ENCODE results near the gene RER1.

Gene RER1

GRCh38 chr1:2382621-2383361 is 8.8 kb upstream of the RER1 start:
- Histone ChIP-seq H4K20me1 (ENCODE audit: insufficient read depth, low read length) (peaks cover 15% of the 10 kb centered on the region), H3K27ac (ENCODE audit: low read length) (no peak overlapping the region), H3K36me3 (ENCODE audit: insufficient read depth, low read length) (peaks cover 11% of the 10 kb centered on the region), H3K27me3 (ENCODE audit: insufficient read depth, low read length, poor library complexity) (no peaks in the 10 kb centered on the region), H2AFZ (ENCODE audit: low read depth, low read length) (no peak overlapping the region), H3K9me3 (ENCODE audit: insufficient read depth, low read length, severe bottlenecking) (no peaks in the 10 kb centered on the region), H3K4me1 (ENCODE audit: insufficient read depth, low read length) (no peaks in the 10 kb centered on the region; the same call in 1 of the 2 replicates), H3K4me2 (ENCODE audit: insufficient read depth, low read length) (no peak overlapping the region), H3K4me3 (ENCODE audit: low read depth in 1 of 2, low read length in 2 of 2) (no peak overlapping the region), H3K9ac (ENCODE audit: low read depth, low read length) (no peak overlapping the region), H3K79me2 (ENCODE audit: insufficient read depth, low read length) (no peaks in the 10 kb centered on the region)
- peak; percentile 32 for DNase-seq
- TF ChIP-seq CTCF (IDR thresholded peaks at IDR 0.05; ENCODE audit: borderline replicate concordance, extremely low read depth, low read length, poor library complexity, severe bottlenecking) (peak; percentile 71), EZH2 (IDR thresholded peaks at IDR 0.05; ENCODE audit: borderline replicate concordance, low read depth, low read length, severe bottlenecking) (no peak)
- no peak for ATAC-seq (ENCODE audit: insufficient read depth, low read depth)

- peaks cover 15% of the 10 kb centered on the region for H4K20me1 ChIP-seq (ENCODE audit: insufficient read depth, low read length)
- no peak overlapping the region for H3K4me2 ChIP-seq (ENCODE audit: insufficient read depth, low read length)
- no peaks in the 10 kb centered on the region for H3K9me3 ChIP-seq (ENCODE audit: insufficient read depth, low read length, severe bottlenecking)
- TF ChIP-seq EZH2 (IDR thresholded peaks at IDR 0.05; ENCODE audit: borderline replicate concordance, low read depth, low read length, severe bottlenecking), result no peak
- no peak for TF ChIP-seq CTCF (IDR thresholded peaks at IDR 0.05; ENCODE audit: borderline replicate concordance, extremely low read depth, low read length, poor library complexity, severe bottlenecking)
- no peaks in the 10 kb centered on the region for H3K79me2 ChIP-seq (ENCODE audit: insufficient read depth, low read length)
- no peak overlapping the region for H3K4me3 ChIP-seq (ENCODE audit: low read depth in 1 of 2, low read length in 2 of 2)
- no peak overlapping the region for H3K9ac ChIP-seq (ENCODE audit: low read depth, low read length)
- H2AFZ ChIP-seq (ENCODE audit: low read depth, low read length), result no peak overlapping the region
- H3K4me1 ChIP-seq (ENCODE audit: insufficient read depth, low read length), result no peaks in the 10 kb centered on the region; the same call in 1 of the 2 replicates
- DNase-seq (no peak), ATAC-seq (ENCODE audit: insufficient read depth, low read depth) (no peak)
- peaks cover 15% of the 10 kb centered on the region for H3K36me3 ChIP-seq (ENCODE audit: insufficient read depth, low read length)
- no peaks in the 10 kb centered on the region for H3K27me3 ChIP-seq (ENCODE audit: insufficient read depth, low read length, poor library complexity)
- no peak overlapping the region for H3K27ac ChIP-seq (ENCODE audit: low read length)
Observed at GRCh38 chr1:2383576-2383975, 8.1 kb upstream of the RER1 start.

- Histone ChIP-seq H3K4me2 (ENCODE audit: insufficient read depth, low read length) (no peak overlapping the region), H3K4me1 (ENCODE audit: insufficient read depth, low read length) (no peaks in the 10 kb centered on the region; the same call in 1 of the 2 replicates), H3K27me3 (ENCODE audit: insufficient read depth, low read length, poor library complexity) (no peaks in the 10 kb centered on the region), H3K4me3 (ENCODE audit: low read depth in 1 of 2, low read length in 2 of 2) (no peak overlapping the region), H2AFZ (ENCODE audit: low read depth, low read length) (no peak overlapping the region), H3K9ac (ENCODE audit: low read depth, low read length) (no peak overlapping the region), H3K79me2 (ENCODE audit: insufficient read depth, low read length) (no peaks in the 10 kb centered on the region), H3K36me3 (ENCODE audit: insufficient read depth, low read length) (peaks cover 19% of the 10 kb centered on the region), H4K20me1 (ENCODE audit: insufficient read depth, low read length) (peaks cover 15% of the 10 kb centered on the region), H3K9me3 (ENCODE audit: insufficient read depth, low read length, severe bottlenecking) (no peaks in the 10 kb centered on the region), H3K27ac (ENCODE audit: low read length) (no peak overlapping the region)
- ATAC-seq (ENCODE audit: insufficient read depth, low read depth) (no peak), DNase-seq (no peak)
- TF ChIP-seq EZH2 (IDR thresholded peaks at IDR 0.05; ENCODE audit: borderline replicate concordance, low read depth, low read length, severe bottlenecking) (no peak), CTCF (IDR thresholded peaks at IDR 0.05; ENCODE audit: borderline replicate concordance, extremely low read depth, low read length, poor library complexity, severe bottlenecking) (no peak)
Observed at GRCh38 chr1:2384130-2384860, 7.3 kb upstream of the RER1 start.
